Esophagus squamous epithelium (tissue), 4 donors: ENCODE measurements around the gene CMBL.

ENCODE experiments used
- POLR2A ChIP-seq, 4 donors: fragments of 450-650 bp; IDR thresholded peaks; one replicate each; pipeline ENCODE4 v1.6.1; 2017; ENCODE audit warnings: antibody characterized with exemption in 4 of 4, mild to moderate bottlenecking in 4 of 4, moderate library complexity in 3 of 4
- TF ChIP-seq, protein P1 (sequence below), 6 experiments: fragments of 450-650 bp in 4 of 6; fragments of 200-600 bp in 2 of 6; sonication (generic) in 2 of 6; IDR thresholded peaks; one replicate each; pipeline ENCODE4 v1.5.1; 2016 to 2019; ENCODE audit warnings: antibody characterized with exemption in 6 of 6, mild to moderate bottlenecking in 4 of 6, moderate library complexity in 4 of 6

GRCh38 chr5:10278658-10279279, 28.9 kb downstream of the CMBL start:
- TF ChIP-seq, protein P1, sequence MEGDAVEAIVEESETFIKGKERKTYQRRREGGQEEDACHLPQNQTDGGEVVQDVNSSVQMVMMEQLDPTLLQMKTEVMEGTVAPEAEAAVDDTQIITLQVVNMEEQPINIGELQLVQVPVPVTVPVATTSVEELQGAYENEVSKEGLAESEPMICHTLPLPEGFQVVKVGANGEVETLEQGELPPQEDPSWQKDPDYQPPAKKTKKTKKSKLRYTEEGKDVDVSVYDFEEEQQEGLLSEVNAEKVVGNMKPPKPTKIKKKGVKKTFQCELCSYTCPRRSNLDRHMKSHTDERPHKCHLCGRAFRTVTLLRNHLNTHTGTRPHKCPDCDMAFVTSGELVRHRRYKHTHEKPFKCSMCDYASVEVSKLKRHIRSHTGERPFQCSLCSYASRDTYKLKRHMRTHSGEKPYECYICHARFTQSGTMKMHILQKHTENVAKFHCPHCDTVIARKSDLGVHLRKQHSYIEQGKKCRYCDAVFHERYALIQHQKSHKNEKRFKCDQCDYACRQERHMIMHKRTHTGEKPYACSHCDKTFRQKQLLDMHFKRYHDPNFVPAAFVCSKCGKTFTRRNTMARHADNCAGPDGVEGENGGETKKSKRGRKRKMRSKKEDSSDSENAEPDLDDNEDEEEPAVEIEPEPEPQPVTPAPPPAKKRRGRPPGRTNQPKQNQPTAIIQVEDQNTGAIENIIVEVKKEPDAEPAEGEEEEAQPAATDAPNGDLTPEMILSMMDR (IDR thresholded peaks at IDR 0.05): no peak
- TF ChIP-seq POLR2A (IDR thresholded peaks at IDR 0.05): no peak
